HG02973 (cell line): ENCODE measurements around the gene GPER1.
"Not testable (repeated sequence)": the region's sequence is repeated elsewhere in the genome, so short reads cannot be mapped to it uniquely, and the experiment has no call there.

Source experiments
- ATAC-seq: cut with Tn5 transposase; IDR thresholded peaks from one replicate; pipeline ENCODE4 v1.9.1; 2021; ENCODE audit warnings: moderate library complexity; ENCODE audit not compliant: unreplicated experiment

The GPER1 gene

GRCh38 chr7:1101563-1102431 lies 13.9 kb downstream of the GPER1 start:
- ATAC-seq, result no peak

- no peak for ATAC-seq
Observed at GRCh38 chr7:1103009-1103788, 15.3 kb downstream of the GPER1 start.

GRCh38 chr7:1103789-1104515 lies 16.0 kb downstream of the GPER1 start:
- ATAC-seq, result no peak

- no peak for ATAC-seq
Observed at GRCh38 chr7:1104516-1105179, 16.7 kb downstream of the GPER1 start.

GRCh38 chr7:1105189-1105588 lies 17.3 kb downstream of the GPER1 start:
- ATAC-seq, result no peak

- no peak for ATAC-seq
Observed at GRCh38 chr7:1106063-1106792, 18.3 kb downstream of the GPER1 start.

GRCh38 chr7:1106793-1107421 lies 19.0 kb downstream of the GPER1 start:
- ATAC-seq, result no peak

- no peak for ATAC-seq
Observed at GRCh38 chr7:1108264-1108920, 20.5 kb downstream of the GPER1 start.

- no peak for ATAC-seq
Observed at GRCh38 chr7:1109581-1110310, 21.8 kb downstream of the GPER1 start.

GRCh38 chr7:1110358-1110757 lies 22.4 kb downstream of the GPER1 start:
- ATAC-seq, result no peak

- no peak for ATAC-seq
Observed at GRCh38 chr7:1111156-1111555, 23.2 kb downstream of the GPER1 start.

GRCh38 chr7:1112109-1112508 lies 24.2 kb downstream of the GPER1 start:
- ATAC-seq, result no peak

GRCh38 chr7:1112625-1113547 lies 25.0 kb downstream of the GPER1 start:
- no peak for ATAC-seq

- ATAC-seq, result no peak
Observed at GRCh38 chr7:1113548-1113885, 25.6 kb downstream of the GPER1 start.

GRCh38 chr7:1114088-1114487 lies 26.2 kb downstream of the GPER1 start:
- no peak for ATAC-seq

GRCh38 chr7:1114505-1114904 lies 26.6 kb downstream of the GPER1 start:
- no peak for ATAC-seq

- not testable (repeated sequence) for ATAC-seq
Observed at GRCh38 chr7:1115171-1116045, 27.5 kb downstream of the GPER1 start.
